ENCODE measurements around the gene KPTN.

KPTN gene

GRCh38 chr19:47436712-47437401, 47.2 kb downstream of the KPTN start:
- peak; percentile 35 for DNase-seq (ENCODE audit: low spot score)
- no peak for FAIRE-seq

- DNase-seq (ENCODE audit: low spot score) (no peak), FAIRE-seq (no peak)
Measured at GRCh38 chr19:47435883-47436417, 48.1 kb downstream of the KPTN start.

GRCh38 chr19:47435196-47435595, 48.8 kb downstream of the KPTN start:
- FAIRE-seq, result no peak

GRCh38 chr19:47434088-47434487, 49.9 kb downstream of the KPTN start:
- no peak for DNase-seq (ENCODE audit: low spot score)
- no peak for FAIRE-seq

More at GRCh38 chr19:47435196-47435595, 48.8 kb downstream of the KPTN start:
- DNase-seq (ENCODE audit: low spot score), result no peak

- DNase-seq (ENCODE audit: low spot score), result no peak
- no peak for FAIRE-seq
Measured at GRCh38 chr19:47433121-47433520, 50.9 kb downstream of the KPTN start.

- DNase-seq (ENCODE audit: low spot score), result no peak
- no peak for FAIRE-seq
Measured at GRCh38 chr19:47432499-47432898, 51.5 kb downstream of the KPTN start.

- DNase-seq (ENCODE audit: low spot score) (no peak), FAIRE-seq (no peak)
Measured at GRCh38 chr19:47432091-47432490, 51.9 kb downstream of the KPTN start.

GRCh38 chr19:47430041-47430802, 53.8 kb downstream of the KPTN start:
- FAIRE-seq (no peak), DNase-seq (ENCODE audit: low spot score) (no peak)

- FAIRE-seq (no peak), DNase-seq (ENCODE audit: low spot score) (no peak)
Measured at GRCh38 chr19:47429140-47429793, 54.8 kb downstream of the KPTN start.

- no peak for FAIRE-seq
- peak; percentile 47 for DNase-seq (ENCODE audit: low spot score)
Measured at GRCh38 chr19:47428177-47428894, 55.7 kb downstream of the KPTN start.

- FAIRE-seq, result no peak
- DNase-seq (ENCODE audit: low spot score), result peak; percentile 14
Measured at GRCh38 chr19:47427241-47428176, 56.5 kb downstream of the KPTN start.

All from RCC 7860 (cell line).